RWPE1 (cell line): ENCODE data around the gene RELB.
A peak's percentile ranks its signal among the peaks of the same experiment; 100 is the strongest.

Experiments
- CTCF ChIA-PET: fragments of 350-600 bp; sonication (Branson Sonifier 250); formaldehyde crosslinking; extraction: SDS; loops from one replicate; lab custom pipeline; 2021; lab: Yijun Ruan, JAX
- POLR2A ChIA-PET: fragments of 400-600 bp; formaldehyde crosslinking; extraction: SDS; loops from one replicate; lab custom pipeline; 2020; ENCODE audit warnings: antibody characterized with exemption; ENCODE audit not compliant: low non-redundant PET; lab: Yijun Ruan, JAX
- DNase-seq: peaks from one replicate; pipeline ENCODE4 v3.0.0; 2012; ENCODE audit warnings: low spot score
- H3K27ac ChIP-seq: fragments of 450-650 bp; 2 replicates; pipeline ENCODE4 v1.5.1; 2017
- CTCF ChIP-seq: fragments of 450-650 bp; conservative IDR thresholded peaks from 2 replicates; pipeline ENCODE4 v1.5.1; 2017; ENCODE audit warnings: low read depth, mild to moderate bottlenecking

RELB gene

GRCh38 chr19:45027371-45027770, 26.1 kb downstream of the RELB start:
- H3K27ac ChIP-seq: no peak overlapping the region
- ChIA-PET POLR2A (no interaction called here), CTCF (interaction anchor here (0.6 kb wide), 1 partner anchor 32 kb away, joined by 4 read pairs; no protein-coding TSS in a partner anchor)
- TF ChIP-seq CTCF: no peak
- no peak for DNase-seq

GRCh38 chr19:45030825-45031224, 29.6 kb downstream of the RELB start:
- H3K27ac ChIP-seq: no peak overlapping the region
- POLR2A ChIA-PET: no interaction called here
- DNase-seq: no peak
- CTCF ChIA-PET: no interaction called here
- TF ChIP-seq CTCF: no peak

GRCh38 chr19:45032421-45032820, 31.2 kb downstream of the RELB start:
- TF ChIP-seq CTCF: no peak
- peak overlapping the region; percentile 39 for H3K27ac ChIP-seq
- ChIA-PET POLR2A (no interaction called here), CTCF (interaction anchor here (0.7 kb wide), 1 partner anchor 48 kb away, joined by 3 read pairs; no protein-coding TSS in a partner anchor)
- no peak for DNase-seq

GRCh38 chr19:45035755-45036154, 34.5 kb downstream of the RELB start:
- no peak overlapping the region; the same call in 1 of the 2 replicates for H3K27ac ChIP-seq
- CTCF ChIA-PET: no interaction called here
- POLR2A ChIA-PET: no interaction called here
- DNase-seq: no peak
- TF ChIP-seq CTCF: no peak

GRCh38 chr19:45037393-45038169, 36.3 kb downstream of the RELB start:
- H3K27ac ChIP-seq: peak overlapping the region; percentile 90
- no peak for TF ChIP-seq CTCF
- ChIA-PET POLR2A (no interaction called here), CTCF (interaction anchor here (0.9 kb wide), 1 partner anchor 22 kb away, joined by 4 read pairs; no protein-coding TSS in a partner anchor)
- no peak for DNase-seq

- ChIA-PET POLR2A (interaction anchor here (0.6 to 1.8 kb wide), 5 partner anchors 10 to 47 kb away, joined by 3 to 9 read pairs (median 4); no protein-coding TSS in a partner anchor), CTCF (interaction anchor here (0.6 to 0.9 kb wide), 4 partner anchors 20 to 261 kb away, joined by 3 to 6 read pairs (median 4); no protein-coding TSS in a partner anchor)
- DNase-seq: peak; percentile 93
- TF ChIP-seq CTCF: no peak
- peak within 1 kb of the TSS; percentile 90 for H3K27ac ChIP-seq
Measured at GRCh38 chr19:45038931-45039893, 37.9 kb downstream of the RELB start, which contains the start of gene CLASRP. TSS of gene CLASRP (plus strand) at chr19:45039045. CDS start at chr19:45040213, 1,168 bp downstream.
